ENCODE results near the gene GAS7. TPM values are rescaled to one million over a fixed set of nuclear protein-coding genes. Genes with fewer than 3 reads are reported as not detected.
A peak's percentile ranks its signal among the peaks of the same experiment; 100 is the strongest.

The GAS7 gene
- total and polyA plus RNA-seq, 4 donors, result 1.2 to 136 (median 32.3) TPM

DNA sequence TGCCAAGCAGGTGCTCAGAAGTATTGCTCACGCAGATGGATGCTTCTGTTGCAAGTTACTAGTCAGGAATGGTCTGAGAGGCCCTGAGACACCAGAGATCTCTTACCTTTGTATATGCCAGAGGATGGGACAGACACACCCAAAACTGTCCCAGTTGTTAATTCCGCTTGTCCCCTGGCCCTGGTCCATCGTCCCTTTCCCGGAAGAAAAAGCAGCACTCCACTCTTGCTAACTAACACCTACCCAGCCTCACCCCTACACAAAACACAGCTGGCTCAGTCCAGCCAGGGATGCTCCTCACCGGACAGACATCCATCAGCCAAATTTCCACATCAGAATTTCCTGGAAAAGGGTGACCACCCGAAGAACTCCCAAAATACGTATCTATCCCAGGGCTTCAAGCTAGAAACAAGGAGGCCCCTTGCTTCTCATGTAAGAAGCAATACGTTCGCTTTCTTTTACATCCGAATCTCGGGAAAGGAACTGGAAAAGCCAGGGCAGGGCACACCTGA lies 2.0 kb downstream of the GAS7 start:
- H3K27ac ChIP-seq (ENCODE audit: low read depth in 1 of 2, low read length in 2 of 2), result no peak overlapping the region
- H3K36me3 ChIP-seq (ENCODE audit: control insufficient read depth in 1 of 2, insufficient read depth in 2 of 2, low read length in 1 of 2), result no peaks in the 10 kb centered on the region
- H3K27me3 ChIP-seq (ENCODE audit: control insufficient read depth in 1 of 2, insufficient read depth in 2 of 2, low read length in 1 of 2), result no peaks in the 10 kb centered on the region
- ATAC-seq (ENCODE audit: low FRiP score) (no peak), DNase-seq (peak in 1 of 2 donors; percentile 17)
- no peak overlapping the region for H3K4me3 ChIP-seq (ENCODE audit: low read length in 2 of 2)
- intact Hi-C loops (cut with DNase I), result no loop called here
- H3K9me3 ChIP-seq (ENCODE audit: control insufficient read depth, low read length), result peaks cover 5% of the 10 kb centered on the region
- WGBS, 2 donors, result 94 to 95% methylated on average over 11 of the region's 11 CpGs
- no peaks in the 10 kb centered on the region for H3K4me1 ChIP-seq (ENCODE audit: control insufficient read depth in 1 of 2, insufficient read depth in 2 of 2, low read length in 2 of 2)

DNA sequence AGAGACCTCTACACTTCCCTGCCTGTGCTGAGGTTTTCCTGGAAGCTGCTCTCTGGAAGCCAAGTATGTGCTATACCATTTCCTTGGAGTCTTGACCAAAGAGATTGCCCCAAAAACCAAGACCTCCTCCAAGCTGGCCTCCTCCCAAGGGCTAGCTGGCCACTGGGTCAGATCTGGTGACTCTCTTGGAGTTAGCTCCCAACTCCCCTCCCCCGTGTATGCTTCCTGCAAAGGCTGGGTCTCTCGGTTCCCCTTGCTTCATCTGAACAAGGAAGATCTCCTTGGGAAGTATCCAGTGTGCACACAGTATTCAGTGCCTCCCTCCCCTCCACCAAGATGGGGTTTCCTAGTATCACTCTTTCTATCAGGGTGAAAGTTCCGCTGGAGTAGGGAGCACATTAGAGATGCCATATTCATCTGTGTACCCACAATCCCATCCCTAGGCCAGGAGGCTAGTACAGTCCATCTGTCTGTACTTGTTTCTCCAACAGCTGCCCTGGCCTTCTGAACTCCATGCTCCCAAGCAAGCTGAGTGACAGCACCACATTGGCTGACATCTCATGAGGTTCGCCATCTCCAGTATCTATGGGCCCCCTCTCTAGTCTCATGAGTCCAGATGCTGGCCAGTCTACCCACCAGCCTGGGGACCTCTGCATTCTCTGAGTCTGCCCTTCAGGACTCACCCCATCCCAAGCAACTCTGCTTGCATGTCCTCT lies 3.2 kb downstream of the GAS7 start:
- Histone ChIP-seq H3K4me3 (ENCODE audit: low read length in 2 of 2) (no peak overlapping the region), H3K27ac (ENCODE audit: low read depth in 1 of 2, low read length in 2 of 2) (no peak overlapping the region), H3K4me1 (ENCODE audit: control insufficient read depth in 1 of 2, insufficient read depth in 2 of 2, low read length in 2 of 2) (no peaks in the 10 kb centered on the region), H3K36me3 (ENCODE audit: control insufficient read depth in 1 of 2, insufficient read depth in 2 of 2, low read length in 1 of 2) (no peaks in the 10 kb centered on the region), H3K9me3 (ENCODE audit: control insufficient read depth, low read length) (peaks cover 5% of the 10 kb centered on the region), H3K27me3 (ENCODE audit: control insufficient read depth in 1 of 2, insufficient read depth in 2 of 2, low read length in 1 of 2) (no peaks in the 10 kb centered on the region)
- intact Hi-C loops (cut with DNase I), result no loop called here
- 97 to 99% methylated on average over 4 of the region's 4 CpGs for WGBS, 2 donors
- DNase-seq, result peak in 1 of 2 donors; percentile 33
- no peak for ATAC-seq (ENCODE audit: low FRiP score)

DNA sequence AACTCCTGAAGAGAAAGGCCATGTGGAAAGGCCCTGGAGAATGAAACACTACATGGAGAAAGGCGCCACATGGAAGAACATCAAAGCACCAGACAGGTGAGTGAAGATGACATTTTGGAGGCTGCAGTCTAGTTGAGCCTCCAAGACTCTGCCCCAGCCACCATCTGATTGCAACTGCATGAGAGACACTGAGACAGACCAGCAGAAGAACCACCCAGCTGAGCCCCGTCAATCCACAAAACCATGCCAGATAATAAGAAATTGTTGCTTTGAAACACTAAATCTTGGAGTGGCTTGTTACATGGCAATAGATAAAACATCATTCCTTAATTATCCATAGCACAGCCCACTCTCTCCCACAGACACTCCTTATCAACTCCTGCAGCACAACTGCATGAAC lies 4.8 kb downstream of the GAS7 start:
- H3K4me3 ChIP-seq (ENCODE audit: low read length in 2 of 2), result no peak overlapping the region
- DNase-seq, result peak in 1 of 2 donors; percentile 2
- H3K27ac ChIP-seq (ENCODE audit: low read depth in 1 of 2, low read length in 2 of 2), result no peak overlapping the region
- H3K9me3 ChIP-seq (ENCODE audit: control insufficient read depth, low read length), result peaks cover 5% of the 10 kb centered on the region
- no peaks in the 10 kb centered on the region for H3K27me3 ChIP-seq (ENCODE audit: control insufficient read depth in 1 of 2, insufficient read depth in 2 of 2, low read length in 1 of 2)
- no peak for ATAC-seq (ENCODE audit: low FRiP score)
- H3K36me3 ChIP-seq (ENCODE audit: control insufficient read depth in 1 of 2, insufficient read depth in 2 of 2, low read length in 1 of 2), result no peaks in the 10 kb centered on the region
- intact Hi-C loops (cut with DNase I), result no loop called here
- 94 to 99% methylated on average over 2 of the region's 2 CpGs for WGBS, 2 donors
- H3K4me1 ChIP-seq (ENCODE audit: control insufficient read depth in 1 of 2, insufficient read depth in 2 of 2, low read length in 2 of 2), result no peaks in the 10 kb centered on the region

DNA sequence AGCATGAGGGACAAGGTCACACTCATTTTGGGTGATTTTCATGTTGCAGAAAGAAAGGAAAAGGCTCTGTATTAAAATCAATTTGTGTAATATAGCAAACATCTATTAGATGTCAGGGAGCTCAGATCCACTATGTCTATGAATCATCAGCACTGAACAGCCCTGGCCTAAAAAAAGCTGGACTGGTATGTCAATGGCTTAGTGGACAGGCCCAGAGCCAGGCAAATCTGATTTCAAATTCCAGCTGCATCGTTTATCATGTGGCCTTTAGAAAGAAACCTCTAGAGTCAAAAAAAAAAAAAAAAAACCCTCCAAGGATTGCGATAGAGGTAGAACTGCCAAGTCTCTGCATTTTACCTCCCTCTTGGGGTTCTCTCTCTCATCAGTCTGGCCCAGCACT lies 5.4 kb downstream of the GAS7 start:
- intact Hi-C loops (cut with DNase I), result no loop called here
- DNase-seq (peak in 1 of 2 donors; percentile 2), ATAC-seq (ENCODE audit: low FRiP score) (no peak)
- H3K27me3 ChIP-seq (ENCODE audit: control insufficient read depth in 1 of 2, insufficient read depth in 2 of 2, low read length in 1 of 2), result no peaks in the 10 kb centered on the region
- no peak overlapping the region for H3K27ac ChIP-seq (ENCODE audit: low read depth in 1 of 2, low read length in 2 of 2)
- H3K4me1 ChIP-seq (ENCODE audit: control insufficient read depth in 1 of 2, insufficient read depth in 2 of 2, low read length in 2 of 2), result no peaks in the 10 kb centered on the region
- WGBS, 2 donors, result 33 to 40% methylated on average over 2 of the region's 2 CpGs
- no peak overlapping the region for H3K4me3 ChIP-seq (ENCODE audit: low read length in 2 of 2)
- H3K9me3 ChIP-seq (ENCODE audit: control insufficient read depth, low read length), result peaks cover 5% of the 10 kb centered on the region
- H3K36me3 ChIP-seq (ENCODE audit: control insufficient read depth in 1 of 2, insufficient read depth in 2 of 2, low read length in 1 of 2), result no peaks in the 10 kb centered on the region

DNA sequence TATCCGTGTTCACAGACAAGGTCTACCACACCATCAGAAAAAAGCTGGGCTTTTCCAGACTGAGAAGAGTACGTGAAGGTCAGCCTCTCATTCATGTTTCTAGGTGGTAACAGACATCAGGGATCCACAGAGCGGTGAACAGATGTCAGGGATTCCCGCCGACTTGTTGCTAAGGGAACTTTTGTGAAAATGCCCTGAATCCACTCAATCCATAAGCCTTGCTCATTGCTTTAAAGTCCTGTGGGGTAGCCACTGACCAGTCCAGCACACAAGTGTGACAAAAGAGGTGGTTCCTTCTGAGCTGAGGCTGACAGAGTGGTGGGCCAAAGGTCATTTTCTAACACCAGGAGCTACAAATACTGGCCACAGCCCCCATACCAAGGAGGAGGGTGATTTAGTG lies 5.9 kb downstream of the GAS7 start:
- H3K27me3 ChIP-seq (ENCODE audit: control insufficient read depth in 1 of 2, insufficient read depth in 2 of 2, low read length in 1 of 2), result no peaks in the 10 kb centered on the region
- no peaks in the 10 kb centered on the region for H3K36me3 ChIP-seq (ENCODE audit: control insufficient read depth in 1 of 2, insufficient read depth in 2 of 2, low read length in 1 of 2)
- WGBS, 2 donors, result 84 to 85% methylated on average over 5 of the region's 5 CpGs
- peak in 1 of 2 donors; percentile 5 for DNase-seq
- no peak overlapping the region for H3K27ac ChIP-seq (ENCODE audit: low read depth in 1 of 2, low read length in 2 of 2)
- no peak overlapping the region for H3K4me3 ChIP-seq (ENCODE audit: low read length in 2 of 2)
- peaks cover 5% of the 10 kb centered on the region for H3K9me3 ChIP-seq (ENCODE audit: control insufficient read depth, low read length)
- intact Hi-C loops (cut with DNase I), result no loop called here
- ATAC-seq (ENCODE audit: low FRiP score), result no peak
- no peaks in the 10 kb centered on the region for H3K4me1 ChIP-seq (ENCODE audit: control insufficient read depth in 1 of 2, insufficient read depth in 2 of 2, low read length in 2 of 2)

DNA sequence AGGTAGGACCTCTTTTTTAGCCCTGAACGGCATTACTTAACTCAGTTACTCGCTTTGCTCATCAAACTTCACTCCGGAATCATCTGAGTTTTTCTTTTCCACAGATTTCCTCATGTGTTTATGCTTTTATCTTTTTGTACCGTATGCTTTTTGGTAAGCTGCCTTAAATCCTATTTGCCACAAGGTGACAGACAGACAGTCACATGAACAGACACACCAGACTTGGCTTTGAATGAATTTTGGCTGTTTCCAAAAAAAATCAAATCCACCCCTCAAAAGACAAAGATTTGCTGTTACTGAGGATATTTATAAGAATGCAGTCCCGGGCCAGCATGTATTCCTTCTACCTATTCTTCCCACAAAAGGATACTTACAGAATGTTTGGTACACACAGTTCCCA lies 10.9 kb downstream of the GAS7 start:
- DNase-seq (no peak), ATAC-seq (ENCODE audit: low FRiP score) (no peak)
- H3K4me1 ChIP-seq (ENCODE audit: control insufficient read depth in 1 of 2, insufficient read depth in 2 of 2, low read length in 2 of 2), result no peaks in the 10 kb centered on the region
- 60 to 68% methylated on average over 5 of the region's 5 CpGs for WGBS, 2 donors
- H3K4me3 ChIP-seq (ENCODE audit: low read length in 2 of 2), result no peak overlapping the region
- H3K36me3 ChIP-seq (ENCODE audit: control insufficient read depth in 1 of 2, insufficient read depth in 2 of 2, low read length in 1 of 2), result no peaks in the 10 kb centered on the region
- intact Hi-C loops (cut with DNase I), result no loop called here
- no peaks in the 10 kb centered on the region for H3K27me3 ChIP-seq (ENCODE audit: control insufficient read depth in 1 of 2, insufficient read depth in 2 of 2, low read length in 1 of 2)
- H3K9me3 ChIP-seq (ENCODE audit: control insufficient read depth, low read length), result no peaks in the 10 kb centered on the region
- no peak overlapping the region for H3K27ac ChIP-seq (ENCODE audit: low read depth in 1 of 2, low read length in 2 of 2)

DNA sequence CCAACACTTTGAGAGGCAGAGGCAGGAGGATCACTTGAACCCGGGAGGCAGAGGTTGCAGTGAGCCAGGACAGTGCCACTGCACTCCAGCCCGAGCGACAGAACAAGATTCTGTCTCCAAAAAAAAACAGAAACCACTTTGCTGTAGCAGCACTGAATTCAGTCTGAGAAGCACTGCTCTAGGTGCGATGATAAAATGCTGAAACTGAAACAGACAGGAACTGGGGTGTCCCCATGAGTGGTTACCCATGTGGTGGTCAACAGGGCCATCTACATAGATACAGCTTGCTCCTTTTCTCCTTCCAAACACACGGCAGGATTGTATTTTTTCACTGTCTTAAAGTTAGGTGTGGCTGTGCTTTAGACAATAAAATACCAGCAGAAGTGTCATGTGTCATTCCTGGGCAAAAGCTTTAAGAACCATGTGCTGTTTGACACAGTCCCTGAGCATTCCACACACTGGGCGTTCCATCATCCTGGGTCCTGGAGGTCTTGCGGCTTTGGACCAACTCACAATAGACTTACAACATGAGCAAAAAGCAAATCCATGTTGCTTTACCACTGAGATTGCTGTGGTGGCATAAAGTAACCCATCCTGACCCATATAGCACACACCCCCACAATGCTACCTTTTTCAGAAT lies 11.5 kb downstream of the GAS7 start:
- Histone ChIP-seq H3K4me3 (ENCODE audit: low read length in 2 of 2) (no peak overlapping the region), H3K4me1 (ENCODE audit: control insufficient read depth in 1 of 2, insufficient read depth in 2 of 2, low read length in 2 of 2) (no peaks in the 10 kb centered on the region), H3K27ac (ENCODE audit: low read depth in 1 of 2, low read length in 2 of 2) (no peak overlapping the region), H3K36me3 (ENCODE audit: control insufficient read depth in 1 of 2, insufficient read depth in 2 of 2, low read length in 1 of 2) (no peaks in the 10 kb centered on the region), H3K9me3 (ENCODE audit: control insufficient read depth, low read length) (no peaks in the 10 kb centered on the region), H3K27me3 (ENCODE audit: control insufficient read depth in 1 of 2, insufficient read depth in 2 of 2, low read length in 1 of 2) (no peaks in the 10 kb centered on the region)
- WGBS, 2 donors, result 71 to 78% methylated on average over 7 of the region's 7 CpGs
- peak in 1 of 2 donors; percentile 23 for DNase-seq
- no peak for ATAC-seq (ENCODE audit: low FRiP score)
- intact Hi-C loops (cut with DNase I), result no loop called here

DNA sequence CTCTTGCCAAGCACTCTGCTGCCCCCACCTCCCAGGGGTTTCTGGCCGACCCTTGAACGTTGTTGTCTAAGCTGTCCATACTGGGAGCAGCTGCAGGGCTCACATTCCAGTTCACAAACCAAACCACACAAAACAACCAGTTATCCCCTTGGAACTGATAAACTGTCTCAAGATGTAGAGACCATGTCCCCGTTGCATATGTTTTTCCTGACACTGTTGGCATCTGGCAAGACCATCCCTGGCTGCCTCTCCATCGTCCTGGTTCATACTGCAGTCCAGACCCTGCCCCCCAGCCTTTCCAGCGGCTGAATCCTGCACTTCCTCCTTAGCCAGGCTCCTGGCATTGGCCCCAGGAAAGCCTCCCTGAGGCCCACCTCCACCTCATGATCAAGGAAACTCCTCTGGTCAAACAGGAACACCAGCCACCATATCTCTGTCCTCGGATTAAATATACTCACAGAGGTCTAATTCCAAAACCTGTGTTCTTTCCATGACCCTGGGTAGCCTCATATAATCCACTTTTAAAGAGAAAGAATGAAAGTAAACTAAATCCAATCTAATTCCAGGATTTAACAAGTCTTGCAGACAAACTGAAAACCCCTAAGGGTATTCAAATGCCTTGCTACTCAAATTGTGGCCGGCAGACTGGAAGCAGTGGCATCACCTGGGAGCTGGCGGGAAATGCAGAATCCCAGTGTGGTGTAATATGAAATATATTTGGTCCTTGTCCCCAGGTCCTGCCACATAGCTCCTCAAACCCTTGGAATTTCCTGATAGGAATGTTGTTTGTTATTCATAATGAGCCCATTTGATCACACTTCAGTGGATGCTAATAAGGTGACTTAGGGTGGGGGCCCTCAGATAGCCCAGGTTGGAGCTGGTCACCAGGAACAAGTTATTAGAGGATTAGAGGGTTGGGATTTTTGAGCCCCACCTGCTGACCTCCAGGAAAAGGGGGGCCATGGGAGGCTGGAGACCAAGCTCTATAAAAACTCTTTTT lies 14.2 kb downstream of the GAS7 start:
- 50 to 64% methylated on average over 8 of the region's 8 CpGs for WGBS, 2 donors
- no peaks in the 10 kb centered on the region for H3K27me3 ChIP-seq (ENCODE audit: control insufficient read depth in 1 of 2, insufficient read depth in 2 of 2, low read length in 1 of 2)
- DNase-seq, result peak in 1 of 2 donors; percentile 49
- H3K4me3 ChIP-seq (ENCODE audit: low read length in 2 of 2), result no peak overlapping the region
- no peaks in the 10 kb centered on the region for H3K9me3 ChIP-seq (ENCODE audit: control insufficient read depth, low read length)
- no peak for ATAC-seq (ENCODE audit: low FRiP score)
- H3K27ac ChIP-seq (ENCODE audit: low read depth in 1 of 2, low read length in 2 of 2), result no peak overlapping the region
- H3K36me3 ChIP-seq (ENCODE audit: control insufficient read depth in 1 of 2, insufficient read depth in 2 of 2, low read length in 1 of 2), result no peaks in the 10 kb centered on the region
- intact Hi-C loops (cut with DNase I), result no loop called here
- no peaks in the 10 kb centered on the region for H3K4me1 ChIP-seq (ENCODE audit: control insufficient read depth in 1 of 2, insufficient read depth in 2 of 2, low read length in 2 of 2)

Data from aorta (tissue), 5 donors.